SK-N-SH (cell line): Measurements from ENCODE around the gene RASD2. TPM values are rescaled to one million over a fixed set of nuclear protein-coding genes. Genes with fewer than 3 reads are reported as not detected.

Experiments
- CTCF ChIA-PET: fragments of 300-600, 350-600 bp; formaldehyde crosslinking; extraction: SDS; loops from one replicate; lab custom pipeline; 2021; lab: Yijun Ruan, JAX
- POLR2A ChIA-PET: fragments of 350-600 bp; sonication (Branson Sonifier 250); formaldehyde crosslinking; extraction: SDS; loops from one replicate; lab custom pipeline; 2020; ENCODE audit warnings: antibody characterized with exemption, inconsistent platforms; lab: Yijun Ruan, JAX
- DNase-seq: peaks from one replicate; pipeline ENCODE4 v3.0.0; 2012
- H2AFZ ChIP-seq: fragments of 200-600 bp; sonication (generic); 2 replicates; pipeline ENCODE4 v1.8.1; 2016; ENCODE audit warnings: antibody characterized with exemption, mild to moderate bottlenecking, low read depth
- H3F3A ChIP-seq: fragments of 200-600 bp; sonication (generic); replicated peaks from 2 replicates; pipeline ENCODE3; 2016; ENCODE audit warnings: antibody characterized with exemption, mild to moderate bottlenecking; ENCODE audit not compliant: insufficient read depth
- H3K27ac ChIP-seq, 2 experiments: fragments of 200-500 bp in 1 of 2; fragments of 200-600 bp in 1 of 2; sonication (Bioruptor generic) in 1 of 2; sonication (generic), shearing (Covaris generic) in 1 of 2; 2 replicates each; pipeline versions ENCODE4 v1.5.1 to v1.6.1; 2014 to 2016; ENCODE audit warnings: low read depth in 2 of 2, inconsistent platforms in 1 of 2, low read length in 1 of 2, mild to moderate bottlenecking in 1 of 2, mixed read lengths in 1 of 2
- H3K27me3 ChIP-seq: fragments of 200-600 bp; sonication (generic), shearing (Covaris generic); 2 replicates; pipeline ENCODE4 v1.6.1; 2016; ENCODE audit warnings: mixed run types; ENCODE audit not compliant: insufficient read depth
- H3K36me3 ChIP-seq, 2 experiments: fragments of 200-500 bp in 1 of 2; fragments of 200-600 bp in 1 of 2; sonication (Bioruptor generic) in 1 of 2; sonication (generic) in 1 of 2; replicated peaks in 1 of 2; 2 replicates each; pipeline versions ENCODE3 to v1.5.1; 2014 to 2016; ENCODE audit warnings: low read length in 1 of 2, mild to moderate bottlenecking in 1 of 2; ENCODE audit not compliant: insufficient read depth in 2 of 2, control insufficient read depth in 1 of 2
- H3K4me1 ChIP-seq, 2 experiments: fragments of 200-500 bp in 1 of 2; fragments of 200-600 bp in 1 of 2; sonication (Bioruptor generic) in 1 of 2; sonication (generic), shearing (Covaris generic) in 1 of 2; 2 replicates each; pipeline versions ENCODE4 v1.5.1 to v1.6.1; 2014 to 2016; ENCODE audit warnings: low read depth in 1 of 2, low read length in 1 of 2, mixed run types in 1 of 2; ENCODE audit not compliant: insufficient read depth in 2 of 2, control insufficient read depth in 1 of 2
- H3K4me2 ChIP-seq: fragments of 200-600 bp; sonication (generic), shearing (Covaris generic); 2 replicates; pipeline ENCODE4 v1.6.1; 2017; ENCODE audit warnings: mixed run types
- H3K4me3 ChIP-seq, 2 experiments: fragments of 200-500 bp in 1 of 2; fragments of 200-600 bp in 1 of 2; sonication (Bioruptor generic) in 1 of 2; sonication (generic), shearing (Covaris generic) in 1 of 2; 2 replicates each; pipeline versions ENCODE4 v1.5.1 to v1.8.1; 2014 to 2016; ENCODE audit warnings: low read depth in 2 of 2, inconsistent platforms in 1 of 2, low read length in 1 of 2, mild to moderate bottlenecking in 1 of 2, mixed read lengths in 1 of 2, moderate library complexity in 1 of 2
- H3K79me2 ChIP-seq: fragments of 200-600 bp; sonication (generic); 2 replicates; pipeline ENCODE4 v1.8.1; 2017; ENCODE audit warnings: mild to moderate bottlenecking; ENCODE audit not compliant: insufficient read depth
- H3K9ac ChIP-seq: fragments of 200-600 bp; sonication (generic); 2 replicates; pipeline ENCODE4 v1.6.1; 2017; ENCODE audit warnings: mixed run types
- H3K9me2 ChIP-seq: fragments of 200-600 bp; sonication (generic); 2 replicates; pipeline ENCODE4 v1.6.1; 2017; ENCODE audit warnings: mixed run types
- H3K9me3 ChIP-seq: fragments of 200-600 bp; sonication (generic); 2 replicates; pipeline ENCODE4 v1.6.1; 2017; ENCODE audit warnings: mixed run types, mild to moderate bottlenecking, moderate library complexity
- H4K20me1 ChIP-seq: fragments of 200-600 bp; sonication (generic); 2 replicates; pipeline ENCODE4 v1.6.1; 2017; ENCODE audit warnings: mild to moderate bottlenecking, mixed run types; ENCODE audit not compliant: insufficient read depth
- FOXJ3 ChIP-seq: sonication (generic); formaldehyde crosslinking; IDR thresholded peaks from 2 replicates; pipeline ENCODE4 v1.5.1; 2020; ENCODE audit warnings: mild to moderate bottlenecking, missing genetic modification reagents
- GABPA ChIP-seq: IDR thresholded peaks from 2 replicates; pipeline ENCODE4 v1.4.0; 2012; ENCODE audit warnings: low read depth, mild to moderate bottlenecking
- GATA2 ChIP-seq: sonication (generic); formaldehyde crosslinking; IDR thresholded peaks from 2 replicates; pipeline ENCODE4 v1.5.0; 2020; ENCODE audit warnings: mild to moderate bottlenecking, missing genetic modification reagents
- NRF1 ChIP-seq: IDR thresholded peaks from 2 replicates; pipeline ENCODE4 v1.6.1; 2012; ENCODE audit warnings: low read depth, mild to moderate bottlenecking, low read length
- POLR2AphosphoS5 ChIP-seq: IDR thresholded peaks from 2 replicates; pipeline ENCODE4 v1.6.1; 2012; ENCODE audit warnings: low read depth, low read length
- RAD21 ChIP-seq: IDR thresholded peaks from 2 replicates; pipeline ENCODE4 v1.6.1; 2012; ENCODE audit warnings: mild to moderate bottlenecking, low read length
- SIN3A ChIP-seq: IDR thresholded peaks from 2 replicates; pipeline ENCODE4 v1.6.1; 2012; ENCODE audit warnings: low read depth, mild to moderate bottlenecking, low read length, moderate library complexity, borderline replicate concordance
- TAF1 ChIP-seq: IDR thresholded peaks from 2 replicates; pipeline ENCODE4 v1.6.1; 2012; ENCODE audit warnings: low read depth, mild to moderate bottlenecking, low read length, moderate library complexity, borderline replicate concordance
- TCF12 ChIP-seq: IDR thresholded peaks from 2 replicates; pipeline ENCODE4 v1.4.0; 2012
- USF1 ChIP-seq: IDR thresholded peaks from 2 replicates; pipeline ENCODE4 v1.4.0; 2012; ENCODE audit warnings: low read depth, borderline replicate concordance
- ZBTB33 ChIP-seq: IDR thresholded peaks from 2 replicates; pipeline ENCODE4 v1.4.0; 2012; ENCODE audit warnings: low read depth, borderline replicate concordance
- WGBS: methylation state at CpG from one replicate; pipeline ENCODE4 v1.1.6; 2017; ENCODE audit warnings: low lambda C conversion rate; 5-methylcytosine and 5-hydroxymethylcytosine counted together
- polyA plus RNA-seq, 3 experiments: library from polyadenylated mRNA; depleted of rRNA; stranded (reverse); fragments of >200 nt; gene quantifications; 2 replicates each; pipeline ENCODE4 v1.2.3, GENCODE V29; 2012
- TF ChIP-seq, protein P1 (sequence below): IDR thresholded peaks from 2 replicates; pipeline ENCODE4 v1.6.1; 2012; ENCODE audit warnings: mild to moderate bottlenecking, low read depth, low read length, moderate library complexity

Gene RASD2
- polyA plus RNA-seq, 1 of the 3 experiments (the other 2 are of a cell fraction), result 0.30 TPM

DNA sequence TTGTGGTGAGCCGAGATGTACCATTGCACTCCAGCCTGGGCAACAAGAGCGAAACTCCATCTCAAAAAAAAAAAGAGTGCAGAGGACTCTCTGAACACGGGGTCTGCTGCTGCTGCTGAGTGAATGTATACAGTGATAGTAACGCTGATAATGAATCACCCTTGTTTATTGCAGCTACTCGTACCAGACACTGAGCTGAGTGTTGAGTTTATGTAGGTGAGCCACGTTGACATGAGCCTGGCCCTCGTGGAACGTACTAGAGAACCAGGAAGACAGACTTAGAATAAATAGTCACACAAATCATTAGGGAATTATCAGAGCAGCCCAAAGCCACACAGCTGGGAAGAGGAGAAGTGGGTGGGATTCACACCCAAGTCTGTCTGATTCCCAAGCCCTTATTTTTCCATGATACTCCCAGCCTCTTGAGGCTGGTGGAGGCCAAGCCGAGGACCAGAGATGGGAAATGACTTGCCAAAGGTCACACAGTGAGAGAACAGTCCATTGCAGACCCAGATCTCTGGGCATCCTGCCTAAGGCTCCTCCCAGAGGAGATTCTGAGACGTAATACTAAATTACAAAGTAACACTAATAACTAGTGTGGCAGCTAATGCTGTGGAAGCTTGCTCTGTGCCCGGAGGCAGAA lies 41.7 kb downstream of the RASD2 start:
- H3K4me3 ChIP-seq, result no peak overlapping the region
- H3K4me2 ChIP-seq, result no peak overlapping the region
- POLR2A ChIA-PET, result interaction anchor here (0.5 to 1.3 kb wide), 2 partner anchors 151 to 178 kb away, joined by 3 to 4 read pairs; no protein-coding TSS in a partner anchor
- H3K27ac ChIP-seq, result no peak overlapping the region
- no peaks in the 10 kb centered on the region for H3K36me3 ChIP-seq
- no peak for DNase-seq
- no peaks in the 10 kb centered on the region for H3K79me2 ChIP-seq
- no peaks in the 10 kb centered on the region for H3K9me3 ChIP-seq
- no peaks in the 10 kb centered on the region for H3K27me3 ChIP-seq
- no peak for TF ChIP-seq USF1
- no peak for TF ChIP-seq TCF12
- TF ChIP-seq, protein P1, sequence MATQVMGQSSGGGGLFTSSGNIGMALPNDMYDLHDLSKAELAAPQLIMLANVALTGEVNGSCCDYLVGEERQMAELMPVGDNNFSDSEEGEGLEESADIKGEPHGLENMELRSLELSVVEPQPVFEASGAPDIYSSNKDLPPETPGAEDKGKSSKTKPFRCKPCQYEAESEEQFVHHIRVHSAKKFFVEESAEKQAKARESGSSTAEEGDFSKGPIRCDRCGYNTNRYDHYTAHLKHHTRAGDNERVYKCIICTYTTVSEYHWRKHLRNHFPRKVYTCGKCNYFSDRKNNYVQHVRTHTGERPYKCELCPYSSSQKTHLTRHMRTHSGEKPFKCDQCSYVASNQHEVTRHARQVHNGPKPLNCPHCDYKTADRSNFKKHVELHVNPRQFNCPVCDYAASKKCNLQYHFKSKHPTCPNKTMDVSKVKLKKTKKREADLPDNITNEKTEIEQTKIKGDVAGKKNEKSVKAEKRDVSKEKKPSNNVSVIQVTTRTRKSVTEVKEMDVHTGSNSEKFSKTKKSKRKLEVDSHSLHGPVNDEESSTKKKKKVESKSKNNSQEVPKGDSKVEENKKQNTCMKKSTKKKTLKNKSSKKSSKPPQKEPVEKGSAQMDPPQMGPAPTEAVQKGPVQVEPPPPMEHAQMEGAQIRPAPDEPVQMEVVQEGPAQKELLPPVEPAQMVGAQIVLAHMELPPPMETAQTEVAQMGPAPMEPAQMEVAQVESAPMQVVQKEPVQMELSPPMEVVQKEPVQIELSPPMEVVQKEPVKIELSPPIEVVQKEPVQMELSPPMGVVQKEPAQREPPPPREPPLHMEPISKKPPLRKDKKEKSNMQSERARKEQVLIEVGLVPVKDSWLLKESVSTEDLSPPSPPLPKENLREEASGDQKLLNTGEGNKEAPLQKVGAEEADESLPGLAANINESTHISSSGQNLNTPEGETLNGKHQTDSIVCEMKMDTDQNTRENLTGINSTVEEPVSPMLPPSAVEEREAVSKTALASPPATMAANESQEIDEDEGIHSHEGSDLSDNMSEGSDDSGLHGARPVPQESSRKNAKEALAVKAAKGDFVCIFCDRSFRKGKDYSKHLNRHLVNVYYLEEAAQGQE, result no peak
- TF ChIP-seq POLR2AphosphoS5, result no peak
- no peak for TF ChIP-seq FOXJ3 (CRISPR knock-in tag)
- no peak for TF ChIP-seq NRF1
- no peak for TF ChIP-seq TAF1
- no peak for TF ChIP-seq GABPA
- no peak for TF ChIP-seq GATA2 (CRISPR knock-in tag)
- TF ChIP-seq ZBTB33, result no peak
- TF ChIP-seq SIN3A, result no peak
- no peak for TF ChIP-seq RAD21
- TF ChIP-seq, all 33 proteins: peak for 0
- peaks cover 0 to 15% of the 10 kb centered on the region in 2 experiments; a peak in 1 of 4 replicates for H3K4me1 ChIP-seq
- H3K9me2 ChIP-seq, result no peaks in the 10 kb centered on the region
- no peak overlapping the region for H3K9ac ChIP-seq
- H2AFZ ChIP-seq, result no peak overlapping the region
- WGBS, result 80% methylated on average over 11 of the region's 11 CpGs
- CTCF ChIA-PET, result interaction anchor here (0.6 to 7.8 kb wide), 26 partner anchors 8 to 542 kb away, joined by 3 to 161 read pairs (median 5); partner anchors contain the start of gene RASD2
- no peaks in the 10 kb centered on the region for H3F3A ChIP-seq
- H4K20me1 ChIP-seq, result no peaks in the 10 kb centered on the region
